HL-60 (cell line): Measurements from ENCODE around the gene C17orf100.

Source experiments
- DNase-seq, 2 experiments: peaks; one replicate each; pipeline ENCODE4 v3.0.0-alpha.2; 2010 to 2020; ENCODE audit warnings: low read depth in 1 of 2, low spot score in 1 of 2
- H3K27ac ChIP-seq: fragments of 250-450 bp; sonication (Bioruptor Pico); replicated peaks from 2 replicates; pipeline ENCODE4 v1.5.1; 2020; ENCODE audit warnings: mild to moderate bottlenecking, moderate library complexity
- H3K27me3 ChIP-seq: fragments of 250-450 bp; sonication (Bioruptor Pico); 2 replicates; pipeline ENCODE4 v1.5.1; 2021; ENCODE audit warnings: mild to moderate bottlenecking, moderate library complexity; ENCODE audit not compliant: insufficient read depth, poor library complexity, severe bottlenecking
- H3K4me3 ChIP-seq: replicated peaks from 2 replicates; pipeline ENCODE4 v1.5.1; 2011; ENCODE audit warnings: mild to moderate bottlenecking, control low read depth, low read length; ENCODE audit not compliant: insufficient read depth
- CTCF ChIP-seq: IDR thresholded peaks from one replicate; pipeline ENCODE4 v1.5.1; 2011; ENCODE audit warnings: low read length, control low read depth, inconsistent platforms; ENCODE audit not compliant: insufficient read depth
- GABPA ChIP-seq: IDR thresholded peaks from 2 replicates; pipeline ENCODE4 v1.6.1; 2012; ENCODE audit warnings: low read depth
- POLR2AphosphoS5 ChIP-seq: IDR thresholded peaks from 2 replicates; pipeline ENCODE4 v1.6.1; 2012; ENCODE audit warnings: low read depth
- SPI1 ChIP-seq: IDR thresholded peaks from 2 replicates; pipeline ENCODE4 v1.6.1; 2012; ENCODE audit warnings: low read depth, mild to moderate bottlenecking, borderline replicate concordance
- TF ChIP-seq, protein P1 (sequence below): IDR thresholded peaks from 2 replicates; pipeline ENCODE4 v1.6.1; 2012; ENCODE audit warnings: low read depth; ENCODE audit not compliant: insufficient replicate concordance

Gene C17orf100

GRCh38 chr17:6641247-6641863 lies 10.2 kb upstream of the C17orf100 start:
- H3K27me3 ChIP-seq: no peaks in the 10 kb centered on the region
- H3K4me3 ChIP-seq: peak overlapping the region; percentile 76
- DNase-seq: peak in 1 of 2 experiments; percentile 1
- peak overlapping the region; percentile 89 for H3K27ac ChIP-seq
- TF ChIP-seq SPI1: no peak
- TF ChIP-seq, protein P1, sequence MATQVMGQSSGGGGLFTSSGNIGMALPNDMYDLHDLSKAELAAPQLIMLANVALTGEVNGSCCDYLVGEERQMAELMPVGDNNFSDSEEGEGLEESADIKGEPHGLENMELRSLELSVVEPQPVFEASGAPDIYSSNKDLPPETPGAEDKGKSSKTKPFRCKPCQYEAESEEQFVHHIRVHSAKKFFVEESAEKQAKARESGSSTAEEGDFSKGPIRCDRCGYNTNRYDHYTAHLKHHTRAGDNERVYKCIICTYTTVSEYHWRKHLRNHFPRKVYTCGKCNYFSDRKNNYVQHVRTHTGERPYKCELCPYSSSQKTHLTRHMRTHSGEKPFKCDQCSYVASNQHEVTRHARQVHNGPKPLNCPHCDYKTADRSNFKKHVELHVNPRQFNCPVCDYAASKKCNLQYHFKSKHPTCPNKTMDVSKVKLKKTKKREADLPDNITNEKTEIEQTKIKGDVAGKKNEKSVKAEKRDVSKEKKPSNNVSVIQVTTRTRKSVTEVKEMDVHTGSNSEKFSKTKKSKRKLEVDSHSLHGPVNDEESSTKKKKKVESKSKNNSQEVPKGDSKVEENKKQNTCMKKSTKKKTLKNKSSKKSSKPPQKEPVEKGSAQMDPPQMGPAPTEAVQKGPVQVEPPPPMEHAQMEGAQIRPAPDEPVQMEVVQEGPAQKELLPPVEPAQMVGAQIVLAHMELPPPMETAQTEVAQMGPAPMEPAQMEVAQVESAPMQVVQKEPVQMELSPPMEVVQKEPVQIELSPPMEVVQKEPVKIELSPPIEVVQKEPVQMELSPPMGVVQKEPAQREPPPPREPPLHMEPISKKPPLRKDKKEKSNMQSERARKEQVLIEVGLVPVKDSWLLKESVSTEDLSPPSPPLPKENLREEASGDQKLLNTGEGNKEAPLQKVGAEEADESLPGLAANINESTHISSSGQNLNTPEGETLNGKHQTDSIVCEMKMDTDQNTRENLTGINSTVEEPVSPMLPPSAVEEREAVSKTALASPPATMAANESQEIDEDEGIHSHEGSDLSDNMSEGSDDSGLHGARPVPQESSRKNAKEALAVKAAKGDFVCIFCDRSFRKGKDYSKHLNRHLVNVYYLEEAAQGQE: no peak
- no peak; the same call in 1 of the 2 replicates for TF ChIP-seq POLR2AphosphoS5
- no peak for TF ChIP-seq CTCF
- TF ChIP-seq GABPA: no peak

GRCh38 chr17:6642592-6642991 lies 9.0 kb upstream of the C17orf100 start:
- TF ChIP-seq POLR2AphosphoS5 (no peak), GABPA (no peak), CTCF (no peak), SPI1 (no peak)
- TF ChIP-seq, protein P1: no peak
- no peak for DNase-seq
- Histone ChIP-seq H3K4me3 (no peak overlapping the region), H3K27me3 (no peaks in the 10 kb centered on the region), H3K27ac (no peak overlapping the region)

- H3K27me3 ChIP-seq: no peaks in the 10 kb centered on the region
- H3K4me3 ChIP-seq: no peak overlapping the region
- no peak overlapping the region for H3K27ac ChIP-seq
- DNase-seq: no peak
- no peak for TF ChIP-seq GABPA
- TF ChIP-seq, protein P1: no peak
- no peak for TF ChIP-seq SPI1
- TF ChIP-seq POLR2AphosphoS5: no peak
- no peak for TF ChIP-seq CTCF
Measured at GRCh38 chr17:6643451-6644125, 8.0 kb upstream of the C17orf100 start.
